Stimulated activated CD8-positive, alpha-beta memory T cell treated with anti-CD3 and anti-CD28 coated beads, Interleukin-7, amount 100 ng/mL, for 4 hours (primary cell): Measurements from ENCODE around the gene SEMA3A.
"Not testable (repeated sequence)": the region's sequence is repeated elsewhere in the genome, so short reads cannot be mapped to it uniquely, and the experiment has no call there.

Source experiments
- DNase-seq, 2 donors: peaks; one replicate each; pipeline ENCODE4 v3.0.0-alpha.2; 2020; ENCODE audit warnings: low read depth in 2 of 2

SEMA3A gene

GRCh38 chr7:84062489-84062901 lies 132.1 kb downstream of the SEMA3A start:
- not testable (repeated sequence) for DNase-seq

GRCh38 chr7:84060760-84061261 lies 133.8 kb downstream of the SEMA3A start:
- DNase-seq = no peak

- no peak for DNase-seq
Observed at GRCh38 chr7:84060000-84060399, 134.6 kb downstream of the SEMA3A start.

- DNase-seq = no peak
Observed at GRCh38 chr7:84058311-84059076, 136.1 kb downstream of the SEMA3A start.

- DNase-seq = no peak
Observed at GRCh38 chr7:84057576-84057975, 137.0 kb downstream of the SEMA3A start.

- no peak for DNase-seq
Observed at GRCh38 chr7:84055904-84056605, 138.5 kb downstream of the SEMA3A start.

- not testable (repeated sequence) for DNase-seq
Observed at GRCh38 chr7:84055199-84055598, 139.4 kb downstream of the SEMA3A start.

- DNase-seq = no peak
Observed at GRCh38 chr7:84049071-84049836, 145.3 kb downstream of the SEMA3A start.

GRCh38 chr7:84047085-84047484 lies 147.5 kb downstream of the SEMA3A start:
- DNase-seq = no peak

GRCh38 chr7:84044834-84045233 lies 149.8 kb downstream of the SEMA3A start:
- no peak for DNase-seq

GRCh38 chr7:84043661-84044191 lies 150.9 kb downstream of the SEMA3A start:
- DNase-seq = no peak

- no peak for DNase-seq
Observed at GRCh38 chr7:84042110-84042539, 152.5 kb downstream of the SEMA3A start.

GRCh38 chr7:84041649-84042048 lies 152.9 kb downstream of the SEMA3A start:
- DNase-seq = no peak

GRCh38 chr7:84040355-84040754 lies 154.2 kb downstream of the SEMA3A start:
- no peak for DNase-seq

GRCh38 chr7:84039432-84039831 lies 155.2 kb downstream of the SEMA3A start:
- no peak for DNase-seq

GRCh38 chr7:84027678-84028077 lies 166.9 kb downstream of the SEMA3A start:
- no peak for DNase-seq

GRCh38 chr7:84025332-84025927 lies 169.2 kb downstream of the SEMA3A start:
- no peak for DNase-seq

- no peak for DNase-seq
Observed at GRCh38 chr7:84022684-84023308, 171.8 kb downstream of the SEMA3A start.

GRCh38 chr7:84022009-84022408 lies 172.6 kb downstream of the SEMA3A start:
- no peak for DNase-seq

- DNase-seq = no peak
Observed at GRCh38 chr7:84021292-84021908, 173.2 kb downstream of the SEMA3A start.

GRCh38 chr7:84017651-84018050 lies 176.9 kb downstream of the SEMA3A start:
- DNase-seq = no peak
